GM21526 (cell line): Measurements from ENCODE around the gene CHAF1B.

ENCODE experiments used
- ATAC-seq: cut with Tn5 transposase; IDR thresholded peaks from one replicate; pipeline ENCODE4 v1.9.1; 2021; ENCODE audit warnings: moderate library complexity; ENCODE audit not compliant: unreplicated experiment, low FRiP score

Gene CHAF1B

GRCh38 chr21:36423771-36424433 lies 38.7 kb downstream of the CHAF1B start:
- no peak for ATAC-seq

GRCh38 chr21:36424592-36424991 lies 39.4 kb downstream of the CHAF1B start:
- no peak for ATAC-seq

GRCh38 chr21:36425286-36425685 lies 40.1 kb downstream of the CHAF1B start:
- no peak for ATAC-seq

GRCh38 chr21:36427502-36427901 lies 42.3 kb downstream of the CHAF1B start:
- ATAC-seq = no peak

GRCh38 chr21:36428761-36429432 lies 43.7 kb downstream of the CHAF1B start:
- ATAC-seq = no peak

GRCh38 chr21:36429947-36430546 lies 44.9 kb downstream of the CHAF1B start:
- peak; percentile 71 for ATAC-seq

- ATAC-seq = no peak
Observed at GRCh38 chr21:36430841-36431240, 45.6 kb downstream of the CHAF1B start.

- no peak for ATAC-seq
Observed at GRCh38 chr21:36431252-36431651, 46.1 kb downstream of the CHAF1B start.

GRCh38 chr21:36433059-36433709 lies 48.0 kb downstream of the CHAF1B start:
- ATAC-seq = no peak

GRCh38 chr21:36434144-36434543 lies 49.0 kb downstream of the CHAF1B start:
- ATAC-seq = no peak

GRCh38 chr21:36436829-36437744 lies 51.9 kb downstream of the CHAF1B start:
- ATAC-seq = no peak

GRCh38 chr21:36437745-36438128 lies 52.5 kb downstream of the CHAF1B start:
- no peak for ATAC-seq

- ATAC-seq = no peak
Observed at GRCh38 chr21:36441715-36442114, 56.5 kb downstream of the CHAF1B start.

GRCh38 chr21:36446301-36446700 lies 61.1 kb downstream of the CHAF1B start:
- no peak for ATAC-seq

- no peak for ATAC-seq
Observed at GRCh38 chr21:36450511-36450910, 65.3 kb downstream of the CHAF1B start.

GRCh38 chr21:36451506-36451905 lies 66.3 kb downstream of the CHAF1B start:
- no peak for ATAC-seq

- no peak for ATAC-seq
Observed at GRCh38 chr21:36452281-36452825, 67.2 kb downstream of the CHAF1B start.

- ATAC-seq = no peak
Observed at GRCh38 chr21:36454093-36454531, 68.9 kb downstream of the CHAF1B start.

GRCh38 chr21:36454706-36455105 lies 69.5 kb downstream of the CHAF1B start:
- ATAC-seq = no peak
